Measurements from ENCODE around the gene IL10RB.

DNA sequence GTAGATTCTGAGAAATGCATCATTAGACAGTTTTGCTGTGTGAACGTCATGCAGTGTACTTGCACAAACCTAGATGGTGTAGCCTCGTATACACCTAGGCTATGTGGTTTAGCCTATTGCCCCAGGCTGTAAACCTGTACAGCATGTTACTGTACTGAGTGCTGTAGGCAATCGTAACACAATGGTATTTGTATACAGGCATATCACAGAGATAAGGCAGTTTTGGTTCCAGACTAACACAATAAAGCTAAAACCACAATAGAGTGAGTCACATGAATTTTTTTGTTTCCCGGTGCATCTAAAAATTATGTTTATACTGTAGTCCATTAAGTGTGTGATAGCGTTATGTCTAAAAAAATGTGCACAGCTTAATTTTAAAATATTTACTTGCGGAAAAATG lies 6.9 kb downstream of the IL10RB start:
- TF ChIP-seq, protein P1, sequence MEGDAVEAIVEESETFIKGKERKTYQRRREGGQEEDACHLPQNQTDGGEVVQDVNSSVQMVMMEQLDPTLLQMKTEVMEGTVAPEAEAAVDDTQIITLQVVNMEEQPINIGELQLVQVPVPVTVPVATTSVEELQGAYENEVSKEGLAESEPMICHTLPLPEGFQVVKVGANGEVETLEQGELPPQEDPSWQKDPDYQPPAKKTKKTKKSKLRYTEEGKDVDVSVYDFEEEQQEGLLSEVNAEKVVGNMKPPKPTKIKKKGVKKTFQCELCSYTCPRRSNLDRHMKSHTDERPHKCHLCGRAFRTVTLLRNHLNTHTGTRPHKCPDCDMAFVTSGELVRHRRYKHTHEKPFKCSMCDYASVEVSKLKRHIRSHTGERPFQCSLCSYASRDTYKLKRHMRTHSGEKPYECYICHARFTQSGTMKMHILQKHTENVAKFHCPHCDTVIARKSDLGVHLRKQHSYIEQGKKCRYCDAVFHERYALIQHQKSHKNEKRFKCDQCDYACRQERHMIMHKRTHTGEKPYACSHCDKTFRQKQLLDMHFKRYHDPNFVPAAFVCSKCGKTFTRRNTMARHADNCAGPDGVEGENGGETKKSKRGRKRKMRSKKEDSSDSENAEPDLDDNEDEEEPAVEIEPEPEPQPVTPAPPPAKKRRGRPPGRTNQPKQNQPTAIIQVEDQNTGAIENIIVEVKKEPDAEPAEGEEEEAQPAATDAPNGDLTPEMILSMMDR (IDR thresholded peaks at IDR 0.05): no peak
- TF ChIP-seq POLR2AphosphoS5 (IDR thresholded peaks at IDR 0.05) (no peak), EP300 (IDR thresholded peaks at IDR 0.05) (no peak), POLR2A (IDR thresholded peaks at IDR 0.05) (no peak)

Measured in sigmoid colon (tissue), 4 donors.